Mammary epithelial cell (primary cell): ENCODE data around the gene SLC43A3.

ENCODE experiments used
- EZH2 ChIP-seq: IDR thresholded peaks from 2 replicates; pipeline ENCODE4 v1.6.1; 2012; ENCODE audit warnings: low read length, inconsistent platforms, borderline replicate concordance
- TF ChIP-seq, protein P1 (sequence below), 2 donors: IDR thresholded peaks in 1 of 2; conservative IDR thresholded peaks in 1 of 2; 2 replicates each; pipeline ENCODE4 v1.5.1; 2011 to 2012; ENCODE audit warnings: inconsistent platforms in 2 of 2, low read length in 2 of 2, mild to moderate bottlenecking in 2 of 2, control low read depth in 1 of 2, low read depth in 1 of 2; ENCODE audit not compliant: insufficient read depth in 1 of 2; ENCODE audit errors: extremely low read depth in 1 of 2

GRCh38 chr11:57359396-57359795 is 67.5 kb downstream of the SLC43A3 start:
- TF ChIP-seq, protein P1, sequence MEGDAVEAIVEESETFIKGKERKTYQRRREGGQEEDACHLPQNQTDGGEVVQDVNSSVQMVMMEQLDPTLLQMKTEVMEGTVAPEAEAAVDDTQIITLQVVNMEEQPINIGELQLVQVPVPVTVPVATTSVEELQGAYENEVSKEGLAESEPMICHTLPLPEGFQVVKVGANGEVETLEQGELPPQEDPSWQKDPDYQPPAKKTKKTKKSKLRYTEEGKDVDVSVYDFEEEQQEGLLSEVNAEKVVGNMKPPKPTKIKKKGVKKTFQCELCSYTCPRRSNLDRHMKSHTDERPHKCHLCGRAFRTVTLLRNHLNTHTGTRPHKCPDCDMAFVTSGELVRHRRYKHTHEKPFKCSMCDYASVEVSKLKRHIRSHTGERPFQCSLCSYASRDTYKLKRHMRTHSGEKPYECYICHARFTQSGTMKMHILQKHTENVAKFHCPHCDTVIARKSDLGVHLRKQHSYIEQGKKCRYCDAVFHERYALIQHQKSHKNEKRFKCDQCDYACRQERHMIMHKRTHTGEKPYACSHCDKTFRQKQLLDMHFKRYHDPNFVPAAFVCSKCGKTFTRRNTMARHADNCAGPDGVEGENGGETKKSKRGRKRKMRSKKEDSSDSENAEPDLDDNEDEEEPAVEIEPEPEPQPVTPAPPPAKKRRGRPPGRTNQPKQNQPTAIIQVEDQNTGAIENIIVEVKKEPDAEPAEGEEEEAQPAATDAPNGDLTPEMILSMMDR (conservative IDR thresholded peaks at IDR 0.05 in 1 of 2, IDR thresholded peaks at IDR 0.05 in 1 of 2; ENCODE audit: extremely low read depth in 1 of 2, insufficient read depth in 1 of 2, low read depth in 1 of 2, low read length in 2 of 2) = no peak
- no peak for TF ChIP-seq EZH2
